Colonic mucosa (tissue), 4 donors: ENCODE measurements around the gene SH3D19. TPM values are rescaled to one million over a fixed set of nuclear protein-coding genes. Genes with fewer than 3 reads are reported as not detected.
"Not testable (repeated sequence)": the region's sequence is repeated elsewhere in the genome, so short reads cannot be mapped to it uniquely, and the experiment has no call there.

Source experiments
- DNase-seq: peaks from one replicate; pipeline ENCODE4 v3.0.0-alpha.2; 2020
- H3K27ac ChIP-seq: fragments of 200-600 bp; one replicate; pipeline ENCODE4 v1.8.0; 2021
- H3K27me3 ChIP-seq: fragments of 200-600 bp; one replicate; pipeline ENCODE4 v1.8.0; 2021
- H3K36me3 ChIP-seq: fragments of 200-600 bp; one replicate; pipeline ENCODE4 v1.8.0; 2021
- H3K4me1 ChIP-seq: fragments of 200-600 bp; one replicate; pipeline ENCODE4 v1.8.0; 2021; ENCODE audit warnings: mild to moderate bottlenecking
- H3K4me3 ChIP-seq: fragments of 200-600 bp; one replicate; pipeline ENCODE4 v1.8.0; 2021
- H3K9ac ChIP-seq, 2 donors: one replicate each; pipeline ENCODE4 v1.7.0; 2013; ENCODE audit warnings: control low read depth in 2 of 2, low read depth in 2 of 2, low read length in 2 of 2
- H3K9me3 ChIP-seq: fragments of 200-600 bp; one replicate; pipeline ENCODE4 v1.8.0; 2021
- intact Hi-C: fragments of 100-400 bp; cut with DNase I; formaldehyde crosslinking; loops from one replicate; pipeline ENCODE4 v1.14.1; 2022
- total RNA-seq, 2 donors: library from RNA; stranded (reverse); fragmentation: NEBNext Ultra II Directional in 1 of 2; extraction: Animal tissue kit (Norgen Biotek cat#: 25700) in 1 of 2; gene quantifications; one replicate each; pipeline ENCODE4 v1.2.1, GENCODE V29; 2021
- TF ChIP-seq, protein P1 (sequence below): fragments of 200-600 bp; IDR thresholded peaks from one replicate; pipeline ENCODE4 v1.8.0; 2022; ENCODE audit warnings: antibody characterized with exemption, mild to moderate bottlenecking
- donor health status: healthy.
- donor health status: DM: no; HTN: no; CAD: no.
- donor health status: DM: no; HTN: no; CAD: no.

The SH3D19 gene
- total RNA-seq, 2 donors from 2014 or later: 75.5 to 104 TPM

DNA sequence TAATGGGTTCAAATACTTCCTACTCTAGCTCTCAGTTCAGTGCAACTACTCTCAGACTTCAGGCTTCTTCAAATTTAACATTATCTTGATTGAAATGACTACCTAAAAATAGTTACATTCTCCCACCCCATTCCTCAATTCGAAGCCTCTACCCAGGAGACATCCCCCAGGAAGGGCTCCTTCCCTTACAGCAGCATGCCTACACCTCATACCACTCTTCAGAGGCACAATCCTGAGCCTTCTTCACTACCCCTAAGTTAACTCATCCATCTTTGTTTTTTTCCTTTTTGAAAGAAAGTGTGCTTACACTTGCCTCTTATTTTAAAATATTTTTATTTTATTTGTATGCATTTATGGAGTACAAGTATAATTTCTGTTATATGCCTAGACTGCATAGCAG is 65.7 kb downstream of the SH3D19 start:
- Histone ChIP-seq H3K9ac (no peak overlapping the region), H3K27me3 (no peaks in the 10 kb centered on the region), H3K27ac (no peak overlapping the region), H3K9me3 (no peaks in the 10 kb centered on the region), H3K36me3 (no peaks in the 10 kb centered on the region), H3K4me3 (no peak overlapping the region), H3K4me1 (no peaks in the 10 kb centered on the region)
- intact Hi-C loops: no loop called here
- DNase-seq: no peak
- TF ChIP-seq, protein P1, sequence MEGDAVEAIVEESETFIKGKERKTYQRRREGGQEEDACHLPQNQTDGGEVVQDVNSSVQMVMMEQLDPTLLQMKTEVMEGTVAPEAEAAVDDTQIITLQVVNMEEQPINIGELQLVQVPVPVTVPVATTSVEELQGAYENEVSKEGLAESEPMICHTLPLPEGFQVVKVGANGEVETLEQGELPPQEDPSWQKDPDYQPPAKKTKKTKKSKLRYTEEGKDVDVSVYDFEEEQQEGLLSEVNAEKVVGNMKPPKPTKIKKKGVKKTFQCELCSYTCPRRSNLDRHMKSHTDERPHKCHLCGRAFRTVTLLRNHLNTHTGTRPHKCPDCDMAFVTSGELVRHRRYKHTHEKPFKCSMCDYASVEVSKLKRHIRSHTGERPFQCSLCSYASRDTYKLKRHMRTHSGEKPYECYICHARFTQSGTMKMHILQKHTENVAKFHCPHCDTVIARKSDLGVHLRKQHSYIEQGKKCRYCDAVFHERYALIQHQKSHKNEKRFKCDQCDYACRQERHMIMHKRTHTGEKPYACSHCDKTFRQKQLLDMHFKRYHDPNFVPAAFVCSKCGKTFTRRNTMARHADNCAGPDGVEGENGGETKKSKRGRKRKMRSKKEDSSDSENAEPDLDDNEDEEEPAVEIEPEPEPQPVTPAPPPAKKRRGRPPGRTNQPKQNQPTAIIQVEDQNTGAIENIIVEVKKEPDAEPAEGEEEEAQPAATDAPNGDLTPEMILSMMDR: no peak

DNA sequence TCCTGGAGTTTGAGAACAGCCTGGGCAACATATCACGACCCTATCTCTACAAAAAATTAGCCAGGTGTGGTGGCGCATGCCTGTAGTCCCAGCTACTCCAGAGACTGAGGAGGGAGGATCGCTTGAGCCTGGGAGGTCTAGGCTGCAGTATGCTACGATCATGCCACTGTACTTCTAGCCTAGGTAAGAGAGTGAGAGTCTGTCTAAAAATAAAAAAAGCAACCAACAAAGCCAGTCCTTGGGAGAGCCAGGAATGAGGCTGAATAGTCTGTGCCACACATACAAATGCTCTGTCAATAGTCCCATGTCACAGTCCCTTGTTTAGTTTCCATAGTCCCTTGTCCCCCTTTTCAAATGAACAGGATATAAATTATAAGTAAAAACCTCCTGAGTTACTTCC is 67.7 kb downstream of the SH3D19 start:
- H3K36me3 ChIP-seq: no peaks in the 10 kb centered on the region
- H3K27ac ChIP-seq: no peak overlapping the region
- H3K4me1 ChIP-seq: no peaks in the 10 kb centered on the region
- H3K9me3 ChIP-seq: no peaks in the 10 kb centered on the region
- no peak for DNase-seq
- intact Hi-C loops: no loop called here
- TF ChIP-seq, protein P1: no peak
- H3K27me3 ChIP-seq: no peaks in the 10 kb centered on the region
- H3K9ac ChIP-seq: no peak overlapping the region
- no peak overlapping the region for H3K4me3 ChIP-seq

DNA sequence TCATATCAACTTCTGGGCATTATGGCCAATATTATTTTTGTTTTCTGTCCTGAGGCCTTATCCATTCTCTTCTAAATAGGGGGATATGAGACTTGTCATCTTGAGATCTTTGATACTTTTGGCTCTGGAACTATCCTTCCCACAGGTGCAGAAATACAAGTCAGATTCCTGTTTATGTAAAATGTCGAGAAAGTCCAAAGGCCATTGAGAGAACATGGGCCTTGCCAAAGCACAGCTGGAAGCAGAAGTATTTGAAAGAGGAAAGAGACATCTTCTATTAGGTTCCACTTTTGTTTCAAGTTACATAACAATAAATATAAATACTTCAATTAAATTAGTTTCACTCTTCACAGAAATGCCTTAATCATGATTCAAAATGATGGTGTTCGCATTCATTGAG is 69.3 kb downstream of the SH3D19 start:
- TF ChIP-seq, protein P1: no peak
- Histone ChIP-seq H3K36me3 (no peaks in the 10 kb centered on the region), H3K9ac (no peak overlapping the region), H3K27me3 (no peaks in the 10 kb centered on the region), H3K4me1 (no peaks in the 10 kb centered on the region), H3K27ac (no peak overlapping the region), H3K4me3 (no peak overlapping the region), H3K9me3 (no peaks in the 10 kb centered on the region)
- intact Hi-C loops: no loop called here
- no peak for DNase-seq

DNA sequence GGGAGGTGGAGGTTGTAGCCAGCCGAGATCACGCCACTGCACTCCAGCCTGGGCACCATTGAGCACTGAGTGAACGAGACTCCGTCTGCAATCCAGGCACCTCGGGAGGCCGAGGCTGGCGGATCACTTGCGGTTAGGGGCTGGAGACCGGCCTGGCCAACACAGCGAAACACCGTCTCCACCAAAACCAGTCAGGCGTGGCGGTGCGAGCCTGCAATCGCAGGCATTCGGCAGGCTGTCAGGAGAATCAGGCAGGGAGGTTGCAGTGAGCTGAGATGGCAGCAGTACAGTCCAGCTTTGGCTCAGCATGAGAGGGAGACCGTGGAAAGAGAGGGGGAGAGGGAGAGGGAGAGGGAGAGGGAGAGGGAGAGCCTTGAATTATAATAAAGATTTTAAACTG is 69.7 kb downstream of the SH3D19 start:
- H3K9me3 ChIP-seq, H3K4me1 ChIP-seq, H3K9ac ChIP-seq, intact Hi-C loops, H3K27me3 ChIP-seq, H3K36me3 ChIP-seq, H3K27ac ChIP-seq, DNase-seq, H3K4me3 ChIP-seq: not testable (repeated sequence)

DNA sequence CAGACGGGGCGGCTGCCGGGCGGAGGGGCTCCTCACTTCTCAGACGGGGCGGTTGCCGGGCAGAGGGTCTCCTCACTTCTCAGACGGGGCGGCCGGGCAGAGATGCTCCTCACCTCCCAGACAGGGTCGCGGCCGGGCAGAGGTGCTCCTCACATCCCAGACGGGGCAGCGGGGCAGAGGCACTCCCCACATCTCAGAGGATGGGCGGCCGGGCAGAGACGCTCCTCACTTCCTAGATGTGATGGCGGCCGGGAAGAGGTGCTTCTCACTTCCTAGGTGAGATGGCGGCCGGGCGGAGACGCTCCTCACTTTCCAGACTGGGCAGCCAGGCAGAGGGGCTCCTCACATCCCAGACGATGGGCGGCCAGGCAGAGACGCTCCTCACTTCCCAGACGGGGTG is 70.2 kb downstream of the SH3D19 start:
- DNase-seq, intact Hi-C loops, H3K4me3 ChIP-seq, H3K9me3 ChIP-seq, H3K9ac ChIP-seq, H3K4me1 ChIP-seq, H3K27me3 ChIP-seq, H3K36me3 ChIP-seq, H3K27ac ChIP-seq: not testable (repeated sequence)

DNA sequence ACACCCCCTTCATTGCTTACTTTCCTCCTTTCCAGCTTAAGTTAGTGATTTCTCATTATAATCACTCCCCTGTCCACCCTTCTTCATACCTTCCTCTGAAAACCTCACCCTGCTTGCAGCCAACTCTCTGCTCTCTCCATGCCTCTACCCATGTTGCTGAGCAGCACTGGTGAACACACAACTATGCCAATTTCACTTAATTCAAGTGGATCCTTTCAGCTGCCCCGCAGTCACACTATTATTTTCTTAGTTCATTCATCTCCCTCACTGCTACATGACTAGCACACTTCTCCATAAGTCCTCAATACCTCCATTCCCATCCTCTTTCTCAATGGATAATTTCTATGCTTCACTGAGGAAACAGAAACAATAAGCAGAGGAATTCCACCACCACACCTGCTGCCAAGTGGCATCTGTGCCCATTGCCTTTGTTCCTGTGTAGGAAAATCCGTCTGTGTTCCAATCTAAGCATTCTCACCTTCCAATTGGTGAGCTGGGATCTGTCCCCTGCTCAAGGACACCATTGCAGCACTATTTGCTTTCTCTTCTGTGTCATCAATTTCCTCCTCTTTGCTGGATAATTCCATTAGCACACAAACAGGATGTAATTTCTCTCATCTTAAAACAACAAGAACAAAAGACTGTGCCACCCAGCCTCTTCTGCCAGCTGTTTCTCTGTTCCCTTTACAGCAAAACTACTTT is 73.7 kb downstream of the SH3D19 start:
- no peak overlapping the region for H3K27ac ChIP-seq
- H3K9ac ChIP-seq: no peak overlapping the region
- intact Hi-C loops: no loop called here

More for the DNA sequence above, 73.7 kb downstream of the SH3D19 start:
- Histone ChIP-seq H3K36me3 (no peaks in the 10 kb centered on the region), H3K4me3 (no peak overlapping the region), H3K4me1 (no peaks in the 10 kb centered on the region), H3K9me3 (no peaks in the 10 kb centered on the region), H3K27me3 (no peaks in the 10 kb centered on the region)
- TF ChIP-seq, protein P1: no peak
- no peak for DNase-seq
